IMR-90 (cell line): Measurements from ENCODE around the gene ZSWIM9.

ENCODE experiments used
- BHLHE40 ChIP-seq: fragments of 150-350 bp; IDR thresholded peaks from 2 replicates; pipeline ENCODE4 v1.6.1; 2016; ENCODE audit warnings: mild to moderate bottlenecking, low read depth, low read length
- CEBPB ChIP-seq: IDR thresholded peaks from 2 replicates; pipeline ENCODE4 v1.6.1; 2012; ENCODE audit warnings: low read depth, low read length, improper control_type of control experiment
- CHD1 ChIP-seq: IDR thresholded peaks from 2 replicates; pipeline ENCODE4 v1.6.1; 2012; ENCODE audit warnings: low read depth, low read length, improper control_type of control experiment
- MAFK ChIP-seq: IDR thresholded peaks from 2 replicates; pipeline ENCODE4 v1.6.1; 2012; ENCODE audit warnings: low read depth, low read length, improper control_type of control experiment
- MXI1 ChIP-seq: IDR thresholded peaks from 2 replicates; pipeline ENCODE4 v1.6.1; 2012; ENCODE audit warnings: low read depth, mild to moderate bottlenecking, low read length, moderate library complexity, borderline replicate concordance
- NFE2L2 ChIP-seq: fragments of 150-350 bp; IDR thresholded peaks from 2 replicates; pipeline ENCODE4 v1.6.1; 2016; ENCODE audit warnings: low read depth, mild to moderate bottlenecking, low read length
- POLR2A ChIP-seq: IDR thresholded peaks from 2 replicates; pipeline ENCODE4 v1.6.1; 2012; ENCODE audit warnings: mild to moderate bottlenecking, low read depth, low read length
- RAD21 ChIP-seq: IDR thresholded peaks from 2 replicates; pipeline ENCODE4 v1.6.1; 2012; ENCODE audit warnings: low read length, improper control_type of control experiment
- RFX5 ChIP-seq: IDR thresholded peaks from 2 replicates; pipeline ENCODE4 v1.8.0; 2012; ENCODE audit warnings: low read depth, mild to moderate bottlenecking, low read length, moderate library complexity
- SMC3 ChIP-seq: fragments of 150-350 bp; IDR thresholded peaks from 2 replicates; pipeline ENCODE4 v1.6.1; 2016; ENCODE audit warnings: low read depth, mild to moderate bottlenecking, antibody characterized with exemption, low read length, moderate library complexity
- TF ChIP-seq, protein P1 (sequence below): conservative IDR thresholded peaks from 2 replicates; pipeline ENCODE4 v1.5.1; 2012; ENCODE audit warnings: mild to moderate bottlenecking, low read depth, low read length, improper control_type of control experiment
- TF ChIP-seq, protein P2 (sequence below): fragments of 150-350 bp; IDR thresholded peaks from 2 replicates; pipeline ENCODE4 v1.6.1; 2017; ENCODE audit warnings: mild to moderate bottlenecking, antibody characterized with exemption, low read length, low read depth

GRCh38 chr19:48171710-48172109, 1.2 kb downstream of the ZSWIM9 start:
- TF ChIP-seq, protein P1, sequence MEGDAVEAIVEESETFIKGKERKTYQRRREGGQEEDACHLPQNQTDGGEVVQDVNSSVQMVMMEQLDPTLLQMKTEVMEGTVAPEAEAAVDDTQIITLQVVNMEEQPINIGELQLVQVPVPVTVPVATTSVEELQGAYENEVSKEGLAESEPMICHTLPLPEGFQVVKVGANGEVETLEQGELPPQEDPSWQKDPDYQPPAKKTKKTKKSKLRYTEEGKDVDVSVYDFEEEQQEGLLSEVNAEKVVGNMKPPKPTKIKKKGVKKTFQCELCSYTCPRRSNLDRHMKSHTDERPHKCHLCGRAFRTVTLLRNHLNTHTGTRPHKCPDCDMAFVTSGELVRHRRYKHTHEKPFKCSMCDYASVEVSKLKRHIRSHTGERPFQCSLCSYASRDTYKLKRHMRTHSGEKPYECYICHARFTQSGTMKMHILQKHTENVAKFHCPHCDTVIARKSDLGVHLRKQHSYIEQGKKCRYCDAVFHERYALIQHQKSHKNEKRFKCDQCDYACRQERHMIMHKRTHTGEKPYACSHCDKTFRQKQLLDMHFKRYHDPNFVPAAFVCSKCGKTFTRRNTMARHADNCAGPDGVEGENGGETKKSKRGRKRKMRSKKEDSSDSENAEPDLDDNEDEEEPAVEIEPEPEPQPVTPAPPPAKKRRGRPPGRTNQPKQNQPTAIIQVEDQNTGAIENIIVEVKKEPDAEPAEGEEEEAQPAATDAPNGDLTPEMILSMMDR: no peak
- no peak for TF ChIP-seq SMC3
- no peak for TF ChIP-seq POLR2A
- TF ChIP-seq NFE2L2: no peak
- no peak for TF ChIP-seq CHD1
- TF ChIP-seq, protein P2, sequence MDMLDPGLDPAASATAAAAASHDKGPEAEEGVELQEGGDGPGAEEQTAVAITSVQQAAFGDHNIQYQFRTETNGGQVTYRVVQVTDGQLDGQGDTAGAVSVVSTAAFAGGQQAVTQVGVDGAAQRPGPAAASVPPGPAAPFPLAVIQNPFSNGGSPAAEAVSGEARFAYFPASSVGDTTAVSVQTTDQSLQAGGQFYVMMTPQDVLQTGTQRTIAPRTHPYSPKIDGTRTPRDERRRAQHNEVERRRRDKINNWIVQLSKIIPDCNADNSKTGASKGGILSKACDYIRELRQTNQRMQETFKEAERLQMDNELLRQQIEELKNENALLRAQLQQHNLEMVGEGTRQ: no peak
- no peak for TF ChIP-seq CEBPB
- no peak for TF ChIP-seq MXI1
- no peak for TF ChIP-seq BHLHE40
- no peak for TF ChIP-seq RFX5
- TF ChIP-seq MAFK: no peak
- no peak for TF ChIP-seq RAD21
